Dermis blood vessel endothelial cell (primary cell): ENCODE results near the gene FIGN. TPM values are rescaled to one million over a fixed set of nuclear protein-coding genes. Genes with fewer than 3 reads are reported as not detected.

ENCODE experiments used
- DNase-seq: peaks from one replicate; pipeline ENCODE4 v3.0.0; 2010
- total RNA-seq: library from RNA; depleted of rRNA; stranded (reverse); fragments of >200 nt; gene quantifications from 2 replicates; pipeline ENCODE4 v1.2.3, GENCODE V29; 2014

FIGN gene
- total RNA-seq, 1 donor from 2014 or later = under 0.01 TPM

DNA sequence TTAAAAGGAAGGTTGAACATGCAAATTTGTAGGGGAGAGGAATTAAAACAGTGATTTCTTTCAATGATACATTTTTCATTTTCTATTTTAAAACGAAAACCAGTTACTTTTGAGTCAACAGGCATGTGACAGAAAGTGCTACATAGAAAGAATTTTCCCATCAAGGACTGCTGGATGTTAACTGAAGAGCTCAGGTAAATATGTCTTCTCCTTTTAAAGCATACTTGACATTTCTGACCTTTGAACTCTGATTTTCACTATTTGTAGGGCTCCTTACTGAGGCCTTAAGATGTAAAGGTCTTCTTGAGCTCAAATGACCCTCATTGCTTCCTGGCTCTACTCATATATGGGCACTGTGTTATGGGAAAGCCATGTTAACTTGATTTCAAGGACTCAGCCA is 32.4 kb downstream of the FIGN start:
- DNase-seq = no peak

DNA sequence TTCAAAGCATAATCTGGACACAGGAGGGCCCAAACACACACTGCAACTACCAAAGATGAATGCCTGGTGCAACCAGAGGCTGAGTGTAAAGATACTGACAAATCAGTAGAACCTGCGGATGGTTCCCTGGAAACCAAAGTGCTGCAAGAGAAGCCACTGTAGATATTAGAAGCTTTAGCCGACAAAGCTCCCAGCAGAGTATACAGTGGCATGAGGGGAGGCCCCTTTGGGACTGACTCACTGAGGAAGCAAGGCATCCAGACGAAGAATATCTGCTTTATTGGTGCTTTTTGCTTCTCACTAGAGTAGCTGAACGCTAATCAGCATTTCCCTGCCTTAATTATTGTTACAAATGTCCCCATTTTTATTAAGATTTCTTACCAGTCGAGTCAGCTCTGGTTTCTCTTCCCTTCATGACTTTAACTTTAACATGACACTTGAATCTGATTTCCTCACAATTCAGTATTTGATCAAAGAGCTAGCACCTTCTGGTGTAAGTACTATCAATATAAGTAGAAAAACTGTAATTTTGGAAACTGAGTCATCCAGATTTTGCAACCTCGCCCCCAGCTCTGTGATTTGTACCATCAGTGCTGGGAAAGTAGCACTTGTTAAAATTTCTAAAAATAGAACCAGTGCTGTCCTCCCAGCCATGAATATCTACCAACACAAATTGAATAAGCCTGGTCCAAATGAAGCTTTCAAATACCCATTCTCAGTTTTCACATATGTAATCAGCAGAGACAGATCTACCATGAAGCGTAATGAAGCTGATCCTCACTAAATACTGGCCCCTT is 34.2 kb downstream of the FIGN start:
- DNase-seq = no peak

DNA sequence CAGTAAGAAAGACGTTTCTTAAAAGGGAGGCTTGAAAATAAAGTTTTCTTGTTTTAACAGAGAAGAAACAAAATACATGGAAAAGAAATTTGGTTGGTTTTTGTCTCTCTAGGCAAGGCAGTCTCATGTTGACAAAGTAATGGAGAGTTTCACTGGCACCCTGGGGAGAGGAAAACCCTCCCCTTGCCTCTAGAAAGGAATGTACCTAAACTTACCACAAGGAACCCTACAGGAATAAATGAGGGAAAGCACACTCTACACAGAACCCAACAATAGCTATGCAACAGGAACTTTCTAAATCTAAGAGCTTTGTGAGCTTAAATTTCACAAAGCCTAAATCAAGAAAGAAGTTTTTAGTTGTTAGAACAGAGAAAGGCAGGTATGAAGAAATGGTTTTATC is 37.0 kb downstream of the FIGN start:
- no peak for DNase-seq

DNA sequence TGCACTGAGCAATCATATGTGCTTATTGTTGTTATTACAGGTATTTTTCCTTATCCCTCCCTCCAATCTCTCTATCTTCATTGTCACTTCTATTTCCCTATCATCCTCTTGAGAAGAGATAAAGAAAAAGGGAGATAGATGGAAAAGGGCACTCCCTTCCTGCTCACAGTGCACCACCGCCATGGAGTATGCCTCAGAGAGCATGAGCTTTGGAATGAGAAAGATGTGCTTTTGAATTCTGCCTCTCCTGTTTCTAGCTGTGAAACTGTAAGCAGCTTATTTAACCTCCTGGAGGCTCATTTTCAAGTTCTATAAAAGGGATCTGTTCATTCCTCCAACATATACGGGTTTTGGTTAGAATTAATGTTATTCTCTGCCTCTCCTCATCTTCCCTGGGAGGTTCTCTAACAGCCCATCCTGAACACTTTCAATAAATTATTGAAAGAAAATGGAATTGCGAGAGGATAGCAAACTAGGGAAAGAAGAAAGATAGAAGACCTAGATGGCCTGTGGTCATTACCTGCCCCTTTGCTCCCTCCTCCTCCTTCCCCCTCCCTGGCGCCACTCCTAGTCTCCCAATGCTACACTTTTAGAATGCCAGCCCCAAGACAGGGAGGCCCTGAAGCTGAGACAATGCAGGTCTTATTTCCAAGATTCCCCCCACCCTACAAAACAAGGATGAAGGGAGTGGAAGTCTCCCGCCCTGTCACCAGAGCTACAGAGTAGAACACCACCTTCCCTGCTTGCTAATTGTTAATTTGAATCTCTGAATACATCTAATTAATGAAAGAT is 37.8 kb downstream of the FIGN start:
- no peak for DNase-seq

DNA sequence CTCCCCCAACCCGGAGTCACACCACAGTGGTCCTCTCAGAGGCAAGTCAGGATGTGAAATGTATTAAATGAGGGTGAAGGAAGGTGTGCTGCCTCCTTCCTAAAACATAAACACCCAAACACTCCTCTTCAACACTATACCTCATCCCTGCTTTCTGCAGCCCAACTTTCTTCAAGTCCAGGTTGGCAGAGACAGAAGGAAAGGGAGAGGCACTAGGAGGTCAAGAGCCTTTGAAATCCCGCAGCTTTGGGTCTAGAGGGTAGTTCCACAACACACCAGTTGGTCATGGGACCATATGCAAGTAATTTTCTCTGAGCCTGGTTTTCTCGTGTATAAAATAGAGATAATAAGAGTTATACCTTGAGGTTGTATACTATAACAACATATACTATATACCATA is 38.4 kb downstream of the FIGN start:
- no peak for DNase-seq

DNA sequence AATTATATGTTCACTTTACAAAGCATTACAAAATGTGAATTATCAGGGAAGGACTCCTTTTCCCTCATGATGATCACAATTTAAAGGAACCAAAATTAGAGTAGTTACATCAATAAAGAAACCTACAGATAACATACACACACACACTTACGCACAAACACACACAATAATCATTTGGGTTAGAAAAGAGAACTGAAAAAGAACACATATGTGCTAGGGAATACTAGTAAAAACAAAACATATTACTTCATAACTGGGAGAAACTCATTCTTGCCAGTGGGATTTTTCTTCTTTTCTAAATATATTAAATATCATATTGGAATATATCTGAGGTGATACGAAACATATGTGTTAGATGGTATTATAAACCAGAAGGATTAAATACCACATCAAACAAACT is 42.3 kb downstream of the FIGN start:
- DNase-seq = no peak

DNA sequence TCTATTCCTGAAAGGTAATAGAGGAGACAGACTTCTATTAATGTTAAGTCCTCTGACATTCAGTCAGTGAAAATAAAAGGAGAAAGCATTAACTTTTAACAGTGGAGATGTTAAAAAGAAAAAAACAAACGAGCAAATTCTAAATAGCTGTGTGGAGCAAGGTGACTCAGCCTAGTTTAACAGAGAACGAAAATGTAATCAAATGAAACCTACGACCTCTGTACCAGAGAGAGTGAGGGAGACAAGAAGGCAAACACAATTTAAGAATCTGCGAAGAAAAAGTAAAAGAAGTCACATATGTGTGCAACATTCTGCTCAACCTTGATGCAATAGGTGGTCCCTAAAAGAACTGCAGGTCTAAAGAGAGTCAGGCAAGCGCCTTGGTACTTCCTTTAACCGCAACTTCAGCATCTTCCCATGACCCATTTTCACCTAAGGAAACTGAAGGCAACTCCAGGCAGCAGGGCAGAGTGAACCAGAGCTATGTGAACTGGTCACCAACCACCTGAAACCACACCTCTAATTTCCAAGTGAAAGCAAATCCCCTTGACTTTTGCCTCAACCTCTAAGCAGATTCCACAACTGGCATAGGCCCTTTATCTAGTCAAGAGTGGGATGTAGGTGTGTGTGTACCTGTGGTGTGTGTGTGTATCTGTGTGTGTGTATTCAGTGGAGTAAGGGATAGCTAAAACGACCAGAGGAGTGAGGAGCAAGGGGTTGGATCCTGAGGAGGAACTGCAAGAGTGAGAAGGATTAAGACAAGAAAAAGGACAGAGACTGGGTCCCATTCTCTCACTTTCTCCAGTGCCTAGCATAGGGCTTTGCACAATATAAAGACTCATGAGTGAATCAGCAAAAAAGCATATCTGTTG is 43.0 kb downstream of the FIGN start:
- DNase-seq = no peak

DNA sequence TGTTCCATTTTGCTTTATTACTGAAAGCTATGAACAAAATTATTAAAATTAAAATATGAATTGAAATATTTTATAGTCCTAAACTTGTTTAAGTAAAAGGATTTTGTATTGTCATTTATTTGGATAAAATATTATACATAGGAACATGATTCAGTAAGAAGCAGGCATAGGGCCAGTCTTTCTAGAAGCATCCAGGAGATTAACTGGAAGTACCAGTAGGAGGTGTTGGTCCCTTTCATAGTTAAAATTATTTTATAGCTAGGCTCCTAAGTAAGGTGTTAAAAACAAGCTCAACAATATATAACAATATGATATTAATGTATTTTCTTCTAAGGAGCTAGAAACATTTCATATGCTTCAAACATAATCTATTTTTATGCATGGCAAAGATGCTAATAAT is 43.7 kb downstream of the FIGN start:
- no peak for DNase-seq

DNA sequence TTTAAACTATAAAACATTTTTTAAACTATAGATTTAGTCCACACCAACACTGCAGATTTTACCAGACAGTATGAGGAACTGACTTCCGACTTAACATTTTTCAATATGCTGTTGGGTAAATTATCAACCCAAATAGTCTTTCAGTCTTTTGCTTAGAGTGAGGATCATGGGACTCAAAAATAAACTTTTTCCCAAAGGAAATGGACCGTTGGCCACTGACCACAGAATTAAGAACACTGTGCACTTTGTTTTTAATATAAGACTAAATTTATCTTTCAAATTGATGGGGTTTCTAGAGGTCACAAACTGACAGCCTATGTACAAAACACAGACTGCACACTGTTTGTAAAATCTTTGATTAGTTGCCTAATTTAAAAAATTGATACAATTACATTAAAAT is 44.9 kb downstream of the FIGN start:
- no peak for DNase-seq

DNA sequence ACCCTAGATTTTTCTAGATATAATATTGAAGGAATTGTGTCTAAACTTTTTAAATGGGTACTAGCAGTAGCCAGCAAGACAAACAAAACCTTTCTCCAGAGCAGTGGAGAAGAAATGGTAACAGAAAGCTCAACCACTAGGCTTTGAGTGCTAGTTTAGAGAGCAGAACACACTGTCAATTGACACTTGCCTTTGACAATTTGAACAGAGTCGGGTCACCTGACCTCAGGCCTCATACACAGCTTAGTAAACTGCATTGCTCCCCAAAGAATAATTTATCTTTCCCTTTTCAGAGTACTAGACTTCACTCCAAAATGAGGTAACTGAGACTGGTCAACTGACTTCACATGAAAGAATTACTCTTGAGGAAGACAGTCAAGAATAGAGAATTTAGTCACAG is 48.6 kb downstream of the FIGN start:
- no peak for DNase-seq

DNA sequence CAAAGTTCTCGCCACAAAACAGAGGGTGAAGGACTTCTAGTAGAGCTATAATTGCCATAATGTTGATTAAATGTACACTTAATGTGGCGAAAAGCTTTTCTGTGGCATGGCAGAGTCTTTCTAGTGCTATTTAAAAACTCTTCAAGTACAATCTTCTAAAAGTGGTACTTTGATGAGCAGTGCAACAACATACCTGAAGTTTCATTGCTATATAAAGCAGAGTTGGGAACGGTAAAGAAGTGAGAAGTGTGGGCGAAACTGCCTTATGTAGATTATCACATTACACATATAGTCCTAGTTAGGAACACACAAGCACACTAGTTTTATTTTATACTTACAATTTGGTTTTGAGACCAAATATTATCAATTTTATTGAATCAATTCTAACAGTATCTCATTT is 49.5 kb downstream of the FIGN start:
- no peak for DNase-seq

DNA sequence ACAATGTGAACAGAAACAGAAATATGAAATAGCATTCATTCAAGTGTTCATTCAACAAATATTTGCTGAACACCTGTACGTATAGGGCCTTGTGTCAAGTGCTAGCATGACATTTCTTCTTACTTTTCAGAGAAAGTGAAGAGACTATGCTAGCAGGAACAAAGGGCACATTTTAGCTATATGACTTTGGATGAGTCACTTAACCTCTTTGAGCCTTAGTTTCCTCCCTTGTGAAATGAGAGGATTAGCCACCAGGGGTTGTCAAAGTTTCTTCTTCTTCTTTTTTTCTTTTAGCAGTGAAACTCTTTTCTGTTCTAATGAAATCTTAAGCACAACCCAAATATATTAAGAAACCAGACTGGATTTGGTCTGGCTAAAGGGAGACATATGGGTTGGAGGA is 53.1 kb downstream of the FIGN start:
- peak; percentile 56 for DNase-seq

DNA sequence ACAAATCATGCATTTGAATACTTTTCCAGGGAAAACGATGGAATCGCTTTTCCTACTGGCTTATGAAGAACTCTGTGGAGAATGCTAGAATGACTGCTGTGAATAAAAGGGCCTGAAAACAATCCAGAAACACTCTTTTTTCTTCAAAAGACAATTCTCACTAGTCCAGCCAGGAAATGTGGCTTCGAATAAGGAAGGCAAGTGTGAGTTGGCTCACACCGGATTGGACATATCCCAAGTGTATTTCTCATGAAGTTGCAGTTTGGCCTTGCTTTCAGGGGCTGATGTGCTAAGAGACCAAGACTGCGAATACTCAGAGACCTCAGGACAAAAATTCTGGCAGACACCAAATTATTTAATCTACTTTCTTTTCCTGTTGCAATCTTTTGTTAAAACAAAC is 54.1 kb downstream of the FIGN start:
- DNase-seq = peak; percentile 55

DNA sequence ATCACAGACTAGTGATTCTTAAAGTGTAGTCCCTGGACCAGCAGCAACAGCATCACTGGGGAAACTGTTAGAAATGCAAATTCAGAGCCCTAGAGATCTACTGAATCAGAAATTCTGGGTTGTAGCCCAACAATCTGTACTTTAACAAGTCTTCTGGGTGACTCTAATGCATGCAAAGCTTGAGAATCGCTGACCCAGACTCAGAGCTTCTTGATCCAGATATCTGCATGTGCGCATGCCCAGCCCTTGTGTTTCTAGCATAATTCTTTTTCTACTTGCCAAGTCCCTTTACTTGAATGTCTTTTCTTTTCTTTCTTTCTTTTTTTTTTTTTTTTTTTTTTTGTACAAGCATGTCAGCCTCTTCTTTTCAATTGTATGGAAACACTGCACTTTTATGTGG is 60.4 kb downstream of the FIGN start:
- DNase-seq = no peak

DNA sequence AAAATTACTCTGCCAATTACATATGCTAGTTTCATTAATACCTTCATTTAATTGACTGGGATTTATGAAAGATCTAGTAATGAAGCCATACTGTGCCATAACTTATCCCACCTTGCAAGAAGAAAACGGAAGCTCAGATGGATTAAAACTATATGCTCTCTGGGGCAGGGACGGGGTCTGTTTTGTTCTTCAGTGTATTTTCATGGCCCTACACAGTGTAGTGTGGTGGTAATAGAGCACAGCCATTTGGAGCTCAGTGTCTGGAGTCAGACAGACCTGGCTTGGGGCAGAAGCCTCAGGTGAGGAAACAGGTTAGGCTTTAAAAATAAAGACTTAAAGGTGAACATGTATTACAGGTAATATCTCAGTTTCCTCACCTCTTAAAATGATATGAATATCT is 62.3 kb downstream of the FIGN start:
- no peak for DNase-seq

DNA sequence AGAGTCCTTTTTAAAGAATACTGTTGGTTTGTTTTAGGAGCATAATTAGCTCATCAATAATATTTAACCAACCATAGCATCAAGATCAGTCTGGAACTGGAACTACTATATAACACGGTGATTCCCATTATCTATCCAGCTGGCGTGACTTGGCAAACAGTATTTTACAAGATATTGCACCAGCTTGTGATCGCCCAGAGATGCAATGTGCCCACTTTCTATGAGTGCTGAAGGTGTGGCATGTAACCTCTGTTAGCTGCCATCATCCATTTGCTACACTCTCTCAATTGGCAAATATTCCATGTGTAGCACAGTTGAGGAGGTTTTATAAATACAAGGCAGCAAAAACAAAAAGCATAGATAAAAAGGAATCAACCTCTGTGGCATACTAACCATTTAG is 64.9 kb downstream of the FIGN start:
- DNase-seq = no peak

DNA sequence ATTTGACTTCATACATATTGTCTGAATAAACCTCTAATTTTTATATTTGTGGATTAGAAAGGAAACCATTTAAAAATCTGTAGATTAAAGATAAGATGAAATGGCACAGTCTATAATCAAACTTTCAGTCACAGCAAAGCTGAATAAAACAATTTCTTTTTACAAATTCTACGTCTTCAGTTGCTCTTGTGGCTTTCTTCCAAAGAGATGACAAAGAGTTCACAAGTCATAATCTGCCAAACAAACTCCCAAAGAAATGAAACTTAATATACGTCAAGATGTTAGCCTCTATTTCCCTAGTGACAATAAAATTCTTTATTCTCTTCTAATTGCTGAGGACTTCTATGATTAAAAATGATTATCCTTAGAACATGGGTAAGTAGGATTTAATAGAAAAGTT is 66.3 kb downstream of the FIGN start:
- no peak for DNase-seq

DNA sequence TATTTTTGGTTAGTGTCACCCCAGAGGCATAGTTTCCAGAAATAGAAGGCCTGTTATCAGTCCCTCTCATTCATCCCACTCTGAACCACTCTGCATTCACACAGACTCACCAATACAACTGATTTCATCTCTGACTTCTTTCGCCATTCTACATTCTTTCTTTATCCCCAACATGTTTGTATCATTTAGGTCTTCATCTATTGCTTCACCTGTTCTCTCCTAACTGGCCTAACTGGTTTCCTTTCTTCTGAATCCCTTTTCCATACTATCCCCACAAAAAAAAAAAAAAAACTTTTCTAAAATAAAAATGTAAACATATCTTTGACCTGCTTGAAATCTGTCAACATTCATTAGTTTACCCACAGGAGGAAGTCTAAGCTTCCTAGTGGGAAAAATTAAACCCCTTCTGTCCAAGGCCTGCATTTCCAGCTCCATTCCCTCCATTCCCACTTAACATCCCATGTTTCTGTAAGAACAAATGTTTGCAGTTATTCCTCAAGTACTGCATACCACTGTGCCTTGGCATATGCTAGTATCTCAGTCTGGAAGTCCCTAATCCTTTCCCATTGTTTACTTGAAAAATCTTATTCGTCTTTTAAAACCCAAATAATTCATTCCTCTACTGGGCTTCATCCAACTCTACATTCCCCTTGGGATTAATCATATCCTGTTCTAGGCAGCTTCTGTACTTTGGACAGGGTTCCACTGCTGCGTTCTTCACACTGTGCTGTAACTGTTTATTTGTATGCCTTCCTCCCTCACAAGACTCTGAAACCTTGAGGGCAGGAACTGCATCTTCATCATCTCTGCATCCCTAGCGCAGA is 68.5 kb downstream of the FIGN start:
- DNase-seq = peak; percentile 89

DNA sequence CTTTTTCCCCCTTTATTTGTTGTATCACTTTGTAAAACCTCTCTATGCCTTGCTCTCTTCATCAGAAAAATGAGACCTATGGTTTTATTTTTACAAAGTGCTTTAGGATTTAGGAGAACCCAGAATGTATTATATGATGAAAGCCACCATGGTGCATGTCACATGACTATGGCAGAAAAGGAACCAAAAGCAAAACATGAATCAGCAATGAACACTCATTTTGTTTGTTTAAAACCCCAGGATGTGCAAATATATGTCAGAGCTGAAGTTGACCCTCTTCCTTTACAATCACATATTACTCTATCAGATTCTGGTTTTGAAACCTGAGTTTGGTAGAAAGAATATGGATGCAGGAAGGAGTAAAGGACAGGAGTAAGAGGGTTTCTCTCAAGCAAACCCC is 70.0 kb downstream of the FIGN start:
- peak; percentile 6 for DNase-seq

DNA sequence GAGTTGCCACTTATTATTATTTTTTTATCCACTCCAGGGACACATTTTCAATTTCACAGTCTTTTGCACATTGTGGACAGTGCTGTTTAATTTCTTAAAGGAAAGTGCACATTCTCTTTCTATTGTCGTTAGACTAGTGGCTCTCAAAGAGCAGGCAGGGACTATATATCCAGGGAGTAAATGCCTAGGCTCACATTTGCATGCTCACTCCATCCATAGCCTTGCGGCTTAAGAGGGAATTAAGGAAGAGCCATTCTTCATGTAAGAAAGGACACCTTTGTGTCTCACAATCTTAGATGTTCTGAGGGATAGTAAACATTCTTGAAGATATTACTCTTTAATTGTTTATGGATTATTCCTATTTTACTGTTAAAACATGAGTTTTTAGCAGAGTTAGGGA is 70.8 kb downstream of the FIGN start:
- DNase-seq = no peak

DNA sequence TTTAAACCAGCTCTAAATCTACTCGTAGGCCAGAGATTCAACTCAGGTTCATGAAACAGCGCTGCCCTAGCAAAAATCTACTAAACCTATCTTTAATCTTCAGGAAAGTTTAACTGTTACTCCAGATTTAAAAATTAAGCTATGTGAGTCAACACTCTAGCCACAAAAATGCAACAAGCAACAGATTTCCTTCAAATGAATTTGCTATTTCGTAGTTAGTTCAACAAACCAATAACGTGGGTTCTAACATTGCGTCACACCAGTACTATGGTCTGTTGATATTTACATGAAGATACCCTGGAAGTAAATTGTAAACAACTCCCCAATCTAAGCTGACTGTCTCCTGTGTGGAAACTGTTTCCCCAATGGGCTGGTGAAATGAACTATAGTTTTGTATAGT is 71.2 kb downstream of the FIGN start:
- DNase-seq = no peak

DNA sequence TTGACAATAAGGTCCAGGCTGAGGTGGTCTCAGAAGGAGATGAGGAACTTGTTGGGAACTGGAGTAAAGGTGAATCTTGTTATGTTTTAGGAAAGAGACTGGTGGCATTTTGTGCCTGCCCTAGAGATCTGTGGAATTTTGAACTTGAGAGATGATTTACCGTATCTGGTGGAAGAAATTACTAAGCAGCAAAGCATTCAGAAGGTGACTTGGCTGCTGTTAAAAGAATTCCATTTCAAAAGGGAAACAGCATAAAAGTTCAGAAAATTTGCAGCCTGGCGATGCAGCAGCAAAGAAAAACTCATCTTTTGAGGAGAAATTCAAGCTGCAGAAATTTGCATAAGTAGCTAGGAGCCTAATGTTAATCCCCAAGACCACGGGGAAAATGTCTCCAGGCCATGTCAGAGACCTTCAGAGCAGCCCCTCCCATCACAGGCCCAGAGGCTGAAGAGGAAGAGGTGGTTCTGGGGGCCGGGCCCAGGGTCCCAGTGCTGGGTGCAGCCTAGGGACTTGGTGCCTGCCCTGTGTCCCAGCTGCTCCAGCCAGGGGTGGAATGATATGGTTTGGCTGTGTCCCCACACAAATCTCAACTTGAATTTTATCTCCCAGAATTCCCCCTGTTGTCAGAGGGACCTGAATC is 73.5 kb downstream of the FIGN start:
- no peak for DNase-seq
